ENCODE data around the gene DENND1C. TPM values are rescaled to one million over a fixed set of nuclear protein-coding genes. Genes with fewer than 3 reads are reported as not detected.

The DENND1C gene
- total RNA-seq (2014; rRNA removed; shearing (Covaris generic)) = not detected in 2 replicates

GRCh38 chr19:6481541-6482342 is at the start of gene DENND1C:
TSS of gene DENND1C (minus strand) at chr19:6481787. CDS start at chr19:6481695, 92 bp downstream.
- DNase-seq (ENCODE audit: low spot score) = no peak

- DNase-seq (ENCODE audit: low spot score) = peak; percentile 78
These were observed 49.0 kb upstream of the DENND1C start, which contains the start of gene TNFSF9 for GRCh38 chr19:6530386-6531162. TSS of gene TNFSF9 (plus strand) at chr19:6531026. CDS start at chr19:6531037, 11 bp downstream.

GRCh38 chr19:6529937-6530385 is 48.4 kb upstream of the DENND1C start:
- DNase-seq (ENCODE audit: low spot score) = no peak

GRCh38 chr19:6529351-6529750 is 47.8 kb upstream of the DENND1C start:
- DNase-seq (ENCODE audit: low spot score) = no peak

- no peak for DNase-seq (ENCODE audit: low spot score)
These were observed 47.0 kb upstream of the DENND1C start for GRCh38 chr19:6528544-6529121.

- no peak for DNase-seq (ENCODE audit: low spot score)
These were observed 46.4 kb upstream of the DENND1C start for GRCh38 chr19:6527893-6528543.

- DNase-seq (ENCODE audit: low spot score) = no peak
These were observed 42.7 kb upstream of the DENND1C start for GRCh38 chr19:6524311-6524710.

GRCh38 chr19:6522712-6523111 is 41.1 kb upstream of the DENND1C start:
- no peak for DNase-seq (ENCODE audit: low spot score)

- DNase-seq (ENCODE audit: low spot score) = no peak
These were observed 40.4 kb upstream of the DENND1C start for GRCh38 chr19:6521718-6522646.

GRCh38 chr19:6519289-6519688 is 37.7 kb upstream of the DENND1C start:
- no peak for DNase-seq (ENCODE audit: low spot score)

GRCh38 chr19:6518145-6518911 is 36.7 kb upstream of the DENND1C start:
- no peak for DNase-seq (ENCODE audit: low spot score)

GRCh38 chr19:6516659-6517291 is 35.2 kb upstream of the DENND1C start:
- peak; percentile 77 for DNase-seq (ENCODE audit: low spot score)

- peak; percentile 87 for DNase-seq (ENCODE audit: low spot score)
These were observed 34.6 kb upstream of the DENND1C start for GRCh38 chr19:6516018-6516658.

- DNase-seq (ENCODE audit: low spot score) = no peak
These were observed 33.4 kb upstream of the DENND1C start for GRCh38 chr19:6514926-6515544.

GRCh38 chr19:6514089-6514488 is 32.5 kb upstream of the DENND1C start:
- no peak for DNase-seq (ENCODE audit: low spot score)

- no peak for DNase-seq (ENCODE audit: low spot score)
These were observed 29.0 kb upstream of the DENND1C start for GRCh38 chr19:6510618-6511017.

GRCh38 chr19:6509118-6509971 is 27.8 kb upstream of the DENND1C start:
- peak; percentile 10 for DNase-seq (ENCODE audit: low spot score)

All from HT-29 (cell line).